Iris pigment epithelial cell (primary cell): ENCODE data around the gene AKIRIN1.
"Not testable (repeated sequence)": the region's sequence is repeated elsewhere in the genome, so short reads cannot be mapped to it uniquely, and the experiment has no call there.

Experiments
- DNase-seq: peaks from one replicate; pipeline ENCODE4 v3.0.0-alpha.2; 2011; ENCODE audit warnings: low read depth

The AKIRIN1 gene

GRCh38 chr1:38997034-38997900 lies 6.2 kb downstream of the AKIRIN1 start:
- no peak for DNase-seq

GRCh38 chr1:38997901-38998190 lies 6.8 kb downstream of the AKIRIN1 start:
- peak; percentile 70 for DNase-seq

GRCh38 chr1:39001516-39002421 lies 10.7 kb downstream of the AKIRIN1 start:
- no peak for DNase-seq

- DNase-seq = no peak
Observed at GRCh38 chr1:39003281-39003680, 12.2 kb downstream of the AKIRIN1 start.

GRCh38 chr1:39003794-39004193 lies 12.7 kb downstream of the AKIRIN1 start:
- no peak for DNase-seq

GRCh38 chr1:39006287-39006686 lies 15.2 kb downstream of the AKIRIN1 start:
- no peak for DNase-seq

DNA sequence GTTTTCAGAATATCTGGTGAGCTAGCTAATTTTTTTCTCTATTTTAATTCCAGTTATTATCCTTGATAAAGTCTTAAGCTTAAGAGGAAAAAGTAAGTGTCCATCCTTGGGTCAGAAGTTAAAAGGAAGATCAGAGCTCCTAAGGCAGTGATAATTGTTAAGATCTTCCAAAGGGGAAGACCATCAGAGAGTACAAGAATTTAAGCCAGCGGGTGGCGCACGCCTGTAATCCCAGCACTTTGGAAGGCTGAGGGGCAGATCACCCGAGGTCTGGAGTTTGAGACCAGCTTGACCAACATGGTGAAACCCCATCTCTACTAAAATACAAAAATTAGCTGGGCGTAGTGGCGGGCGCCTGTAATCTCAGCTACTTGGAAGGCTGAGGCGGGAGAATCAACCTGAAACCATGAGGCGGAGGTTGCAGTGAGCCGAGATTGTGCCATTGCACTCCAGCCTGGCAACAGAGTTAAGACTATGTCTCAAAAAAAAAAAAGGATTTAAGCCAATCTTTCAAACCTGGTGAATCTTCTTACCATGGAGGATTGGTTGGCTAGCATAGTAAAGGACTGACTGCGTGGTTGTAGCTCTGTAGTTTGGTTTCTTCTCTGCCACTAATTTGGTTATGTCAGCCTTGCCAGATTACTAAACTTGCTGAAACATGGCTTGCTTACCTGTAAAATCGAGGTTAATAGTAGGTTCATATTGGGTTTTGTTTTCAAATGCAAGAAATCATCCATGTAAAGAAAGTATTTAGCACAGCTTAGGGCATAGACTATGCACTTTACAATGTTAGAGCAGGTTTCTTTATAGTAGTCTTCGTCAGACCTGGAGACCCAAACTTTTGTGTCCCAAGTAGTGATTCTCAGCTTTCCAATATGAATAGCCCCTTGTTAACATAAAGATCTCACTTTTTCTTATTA lies 15.9 kb downstream of the AKIRIN1 start:
- no peak for DNase-seq

DNA sequence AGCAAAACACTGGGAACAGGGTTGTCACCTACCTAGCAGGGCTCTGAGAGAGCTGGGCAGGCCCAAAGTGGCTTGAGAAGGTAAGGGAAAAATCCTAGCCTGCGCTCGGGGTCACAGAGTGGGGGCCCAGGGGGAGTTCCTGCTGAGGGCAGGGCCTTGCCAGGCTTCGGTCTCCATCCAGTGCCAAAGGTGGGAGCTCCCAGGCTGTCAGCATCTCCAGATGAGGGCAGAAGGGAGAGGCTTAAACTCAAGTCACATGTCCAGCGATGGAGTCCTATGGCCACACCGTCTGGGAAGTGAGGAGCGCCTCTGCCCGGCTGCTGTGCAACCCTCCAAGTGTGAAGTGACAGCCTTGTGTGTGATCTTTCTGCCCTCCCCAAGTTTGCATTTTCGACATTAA lies 23.9 kb downstream of the AKIRIN1 start:
- not testable (repeated sequence) for DNase-seq

GRCh38 chr1:39016604-39017171 lies 25.6 kb downstream of the AKIRIN1 start:
- no peak for DNase-seq

GRCh38 chr1:39017266-39017665 lies 26.2 kb downstream of the AKIRIN1 start:
- DNase-seq = no peak

GRCh38 chr1:39020494-39020893 lies 29.4 kb downstream of the AKIRIN1 start:
- DNase-seq = not testable (repeated sequence)

- DNase-seq = no peak
Observed at GRCh38 chr1:39021426-39021825, 30.4 kb downstream of the AKIRIN1 start.

GRCh38 chr1:39023140-39023539 lies 32.1 kb downstream of the AKIRIN1 start:
- no peak for DNase-seq

GRCh38 chr1:39026051-39026865 lies 35.2 kb downstream of the AKIRIN1 start, which contains the start of gene NDUFS5:
Gene NDUFS5 (plus strand): TSS chr1:39026350. CDS start chr1:39028725, 2,375 bp downstream.
- peak; percentile 96 for DNase-seq

DNA sequence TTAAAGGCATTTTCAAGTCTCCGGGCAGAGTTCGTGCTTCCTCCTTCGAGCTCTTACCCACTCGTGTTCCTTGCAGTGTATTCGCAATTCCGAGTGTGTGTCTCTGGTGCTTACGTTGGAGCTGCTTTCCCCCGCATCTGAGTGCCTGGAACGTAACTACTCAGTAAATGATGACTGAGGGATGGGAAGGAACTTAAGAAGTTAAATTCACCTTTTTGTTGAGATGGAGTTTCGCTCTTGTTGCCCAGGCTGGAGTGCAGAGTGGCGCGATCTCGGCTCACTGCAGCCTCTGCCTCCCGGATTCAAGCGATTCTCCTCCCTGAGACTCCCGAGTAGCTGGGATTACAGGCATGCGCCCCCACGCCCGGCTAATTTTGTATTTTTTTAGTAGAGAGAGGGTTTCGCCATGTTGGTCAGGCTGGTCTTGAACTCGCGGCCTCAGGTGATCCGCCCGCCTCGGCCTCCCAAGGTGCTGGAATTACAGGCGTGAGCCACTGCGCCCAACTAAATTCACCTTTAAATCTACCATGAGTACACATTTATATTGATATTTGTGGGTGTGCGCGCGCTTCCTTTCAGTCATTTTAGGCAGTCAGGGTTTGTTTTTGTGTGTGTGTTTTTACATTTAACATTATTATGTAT lies 35.9 kb downstream of the AKIRIN1 start:
- DNase-seq = no peak

- DNase-seq = no peak
Observed at GRCh38 chr1:39034114-39034654, 43.1 kb downstream of the AKIRIN1 start.

DNA sequence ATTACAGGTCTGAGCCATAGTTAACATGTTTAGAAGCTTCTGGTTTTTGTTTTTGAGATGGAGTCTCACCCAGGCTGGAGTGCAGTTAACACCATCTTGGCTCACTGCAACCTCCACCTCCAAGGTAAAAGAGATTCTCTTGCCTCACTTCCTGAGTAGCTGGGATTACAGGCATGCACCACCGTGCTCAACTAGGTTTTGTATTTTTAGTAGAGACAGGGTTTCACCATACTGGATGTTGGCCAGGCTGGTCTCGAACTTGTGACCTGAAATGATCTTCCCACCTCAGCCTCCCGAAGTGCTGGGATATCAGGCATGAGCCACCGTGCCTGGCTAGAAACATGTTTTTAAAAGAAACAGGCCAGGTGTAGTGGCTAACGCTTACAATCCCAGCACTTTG lies 45.6 kb downstream of the AKIRIN1 start:
- no peak for DNase-seq

DNA sequence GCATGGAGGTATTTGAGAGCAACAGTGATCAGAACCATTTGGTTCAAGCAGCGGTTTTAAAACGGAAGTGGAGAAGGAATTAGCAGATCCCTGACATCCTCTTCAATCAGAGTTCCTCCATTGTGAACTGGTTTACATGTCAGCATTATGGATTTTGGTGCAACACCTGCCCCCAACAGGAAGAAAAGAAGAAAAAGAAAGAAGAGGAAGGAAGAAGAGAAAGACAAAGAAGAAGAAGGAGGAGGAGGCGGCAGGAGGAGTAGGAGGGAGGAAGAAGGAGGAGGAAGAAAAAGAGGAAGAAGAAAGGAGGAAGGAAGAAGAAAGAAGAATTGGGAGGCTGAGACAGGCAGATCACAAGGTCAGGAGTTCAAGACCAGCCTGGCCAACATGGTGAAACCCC lies 52.4 kb downstream of the AKIRIN1 start:
- no peak for DNase-seq

- no peak for DNase-seq
Observed at GRCh38 chr1:39044762-39045161, 53.7 kb downstream of the AKIRIN1 start.

DNA sequence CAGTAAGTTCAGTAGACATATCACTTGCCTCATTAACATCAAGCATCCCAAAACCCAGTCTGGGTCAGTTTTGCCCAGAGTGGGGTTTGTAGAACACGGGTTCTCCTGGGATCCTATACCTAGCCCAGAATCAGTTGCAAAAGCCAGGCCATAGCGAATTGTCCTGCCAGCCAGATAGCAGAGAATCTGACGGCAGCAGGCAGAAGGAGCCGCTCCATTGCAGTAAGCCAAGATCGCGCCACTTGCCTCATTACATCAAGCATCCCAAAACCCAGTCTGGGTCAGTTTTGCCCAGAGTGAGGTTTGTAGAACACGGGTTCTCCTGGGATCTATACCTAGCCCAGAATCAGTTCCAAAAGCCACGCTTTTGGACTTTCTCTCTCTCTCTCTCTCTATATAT lies 54.2 kb downstream of the AKIRIN1 start:
- no peak for DNase-seq
